Measurements from ENCODE around the gene HOXC12. TPM values are rescaled to one million over a fixed set of nuclear protein-coding genes. Genes with fewer than 3 reads are reported as not detected.

Gene HOXC12
- total RNA-seq, 2 donors from 2014 or later: not detected

DNA sequence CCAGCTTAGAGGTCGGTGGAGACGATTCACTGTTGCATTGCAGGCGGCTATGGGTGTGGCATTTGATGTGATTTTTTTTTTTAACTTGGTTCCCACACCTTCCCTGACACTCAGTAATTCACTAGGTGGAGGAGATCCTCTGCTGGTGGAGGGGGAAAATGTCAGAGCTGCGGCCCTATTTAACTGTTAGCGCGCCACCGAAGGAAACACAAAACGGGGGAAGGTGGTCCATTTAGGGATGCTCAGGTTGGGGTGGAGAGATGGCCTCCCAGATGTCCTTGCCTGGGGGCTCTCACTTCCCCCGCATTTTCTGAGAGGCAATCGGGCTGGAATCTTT, 4.3 kb upstream of the HOXC12 start:
- Histone ChIP-seq H3K4me1 (peaks cover 0 to 24% of the 10 kb centered on the region in 2 donors), H3K27ac (no peak overlapping the region), H3K4me3 (no peak overlapping the region), H3K27me3 (peaks cover 49 to 59% of the 10 kb centered on the region in 2 donors), H3K36me3 (no peaks in the 10 kb centered on the region), H3K9me3 (no peaks in the 10 kb centered on the region)
- TF ChIP-seq, protein P1, sequence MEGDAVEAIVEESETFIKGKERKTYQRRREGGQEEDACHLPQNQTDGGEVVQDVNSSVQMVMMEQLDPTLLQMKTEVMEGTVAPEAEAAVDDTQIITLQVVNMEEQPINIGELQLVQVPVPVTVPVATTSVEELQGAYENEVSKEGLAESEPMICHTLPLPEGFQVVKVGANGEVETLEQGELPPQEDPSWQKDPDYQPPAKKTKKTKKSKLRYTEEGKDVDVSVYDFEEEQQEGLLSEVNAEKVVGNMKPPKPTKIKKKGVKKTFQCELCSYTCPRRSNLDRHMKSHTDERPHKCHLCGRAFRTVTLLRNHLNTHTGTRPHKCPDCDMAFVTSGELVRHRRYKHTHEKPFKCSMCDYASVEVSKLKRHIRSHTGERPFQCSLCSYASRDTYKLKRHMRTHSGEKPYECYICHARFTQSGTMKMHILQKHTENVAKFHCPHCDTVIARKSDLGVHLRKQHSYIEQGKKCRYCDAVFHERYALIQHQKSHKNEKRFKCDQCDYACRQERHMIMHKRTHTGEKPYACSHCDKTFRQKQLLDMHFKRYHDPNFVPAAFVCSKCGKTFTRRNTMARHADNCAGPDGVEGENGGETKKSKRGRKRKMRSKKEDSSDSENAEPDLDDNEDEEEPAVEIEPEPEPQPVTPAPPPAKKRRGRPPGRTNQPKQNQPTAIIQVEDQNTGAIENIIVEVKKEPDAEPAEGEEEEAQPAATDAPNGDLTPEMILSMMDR (IDR thresholded peaks at IDR 0.05): no peak
- no peak for DNase-seq (ENCODE audit: low spot score)

DNA sequence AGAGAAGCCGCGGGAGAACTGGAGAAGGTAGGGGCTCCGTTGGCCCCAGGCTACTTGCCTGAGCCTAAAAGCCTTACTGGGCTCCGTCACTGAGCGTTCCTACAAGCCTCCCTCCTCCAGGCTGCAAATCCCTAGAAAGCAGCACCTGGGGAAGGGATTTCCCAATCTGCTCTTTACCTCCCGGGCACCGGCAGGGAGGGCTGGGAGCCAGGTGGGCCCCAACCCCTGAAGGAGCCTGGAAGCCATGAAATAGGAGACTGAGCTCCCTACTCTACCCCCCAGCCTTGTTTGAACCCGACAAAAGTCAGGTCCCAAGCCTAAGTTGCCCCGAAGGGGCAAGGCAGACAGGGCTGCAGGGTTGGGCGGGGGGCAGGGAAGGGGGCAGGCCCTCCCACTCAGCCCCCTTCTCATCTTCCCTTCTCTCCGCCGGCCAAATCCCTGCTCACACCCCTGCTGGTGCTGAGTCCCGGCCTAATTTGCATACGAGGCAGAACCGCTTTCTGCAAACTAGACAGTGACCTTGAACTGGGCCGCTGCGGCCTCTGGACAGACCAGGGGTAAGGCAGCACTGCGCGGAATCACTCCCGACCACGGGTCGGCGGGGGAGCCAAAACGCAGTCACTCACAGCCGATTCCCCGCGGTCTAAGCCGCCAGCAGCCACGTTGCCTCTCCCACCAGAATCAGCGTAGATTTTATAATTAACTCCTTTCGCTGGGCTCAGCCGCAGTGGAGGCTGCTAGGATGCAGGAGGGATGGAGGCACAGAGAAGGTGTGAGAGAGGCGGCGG, 3.7 kb upstream of the HOXC12 start:
- no peak for DNase-seq (ENCODE audit: low spot score)
- H3K4me3 ChIP-seq: no peak overlapping the region
- no peak overlapping the region for H3K27ac ChIP-seq
- H3K36me3 ChIP-seq: no peaks in the 10 kb centered on the region
- peaks cover 0 to 26% of the 10 kb centered on the region in 2 donors for H3K4me1 ChIP-seq
- H3K9me3 ChIP-seq: no peaks in the 10 kb centered on the region
- TF ChIP-seq, protein P1 (IDR thresholded peaks at IDR 0.05): no peak
- H3K27me3 ChIP-seq: peaks cover 49 to 62% of the 10 kb centered on the region in 2 donors

DNA sequence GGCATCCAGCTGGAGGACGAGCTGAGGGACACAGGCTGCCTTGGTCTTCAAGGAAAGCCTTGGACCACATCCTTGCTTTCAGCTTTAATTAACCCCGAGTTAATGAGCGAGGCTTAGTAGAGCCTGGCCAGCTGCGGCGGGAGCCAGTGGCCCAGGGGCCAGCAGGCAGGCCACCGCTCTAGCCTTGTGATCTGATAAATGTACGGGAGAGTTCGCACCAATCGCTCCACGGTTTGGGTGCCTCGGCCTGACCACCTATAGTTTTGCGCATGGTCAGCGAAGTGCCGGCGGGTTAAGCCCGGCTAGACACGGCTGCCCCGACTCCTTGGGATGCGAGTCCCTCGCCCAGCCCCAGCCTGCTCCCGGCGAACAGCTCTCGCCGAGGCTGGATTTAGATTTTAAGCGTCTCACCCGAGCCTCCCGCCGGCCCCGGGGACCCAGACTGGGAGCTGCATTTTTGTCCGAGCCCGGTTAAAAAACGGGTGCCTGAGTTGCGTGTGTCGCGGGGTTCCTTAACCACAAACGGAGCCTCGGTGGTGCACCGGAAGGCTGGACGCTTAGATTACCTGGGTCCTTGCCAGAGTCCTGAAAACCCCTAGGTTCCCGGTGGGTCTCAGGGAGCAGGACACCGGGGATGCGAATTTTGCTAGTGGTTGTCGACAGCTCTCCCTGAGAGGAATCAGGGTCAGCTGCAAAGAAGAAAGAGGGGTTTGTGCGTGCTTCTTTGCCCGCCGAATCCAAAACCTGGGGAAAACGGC, 2.9 kb upstream of the HOXC12 start:
- TF ChIP-seq, protein P1 (IDR thresholded peaks at IDR 0.05): no peak
- DNase-seq (ENCODE audit: low spot score): no peak
- peaks cover 56 to 67% of the 10 kb centered on the region in 2 donors for H3K27me3 ChIP-seq
- no peak overlapping the region for H3K27ac ChIP-seq
- peaks cover 0 to 26% of the 10 kb centered on the region in 2 donors for H3K4me1 ChIP-seq
- H3K9me3 ChIP-seq: no peaks in the 10 kb centered on the region
- H3K4me3 ChIP-seq: no peak overlapping the region
- no peaks in the 10 kb centered on the region for H3K36me3 ChIP-seq

DNA sequence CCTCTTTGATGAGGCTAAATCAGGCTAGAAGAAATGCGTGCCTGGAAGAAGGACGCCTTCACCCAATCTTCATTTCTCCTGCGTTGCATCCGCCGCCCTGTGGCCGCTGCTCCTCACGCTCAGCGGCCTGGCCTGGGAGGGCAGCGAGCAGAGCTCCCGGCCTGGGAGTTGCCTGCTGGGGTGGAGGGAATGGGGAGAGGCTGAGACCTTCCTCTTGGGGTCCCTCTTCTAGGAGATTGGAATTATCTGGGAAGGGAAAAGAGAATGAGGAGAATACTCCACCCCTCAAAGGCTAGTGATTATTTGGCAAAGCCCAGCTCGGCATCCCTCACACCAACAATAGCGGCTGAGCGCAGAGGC, 2.4 kb upstream of the HOXC12 start:
- Histone ChIP-seq H3K27me3 (peaks cover 57 to 73% of the 10 kb centered on the region in 2 donors), H3K27ac (no peak overlapping the region), H3K9me3 (no peaks in the 10 kb centered on the region), H3K4me1 (peaks cover 0 to 26% of the 10 kb centered on the region in 2 donors), H3K36me3 (no peaks in the 10 kb centered on the region), H3K4me3 (no peak overlapping the region)
- TF ChIP-seq, protein P1 (IDR thresholded peaks at IDR 0.05): no peak
- DNase-seq (ENCODE audit: low spot score): no peak

DNA sequence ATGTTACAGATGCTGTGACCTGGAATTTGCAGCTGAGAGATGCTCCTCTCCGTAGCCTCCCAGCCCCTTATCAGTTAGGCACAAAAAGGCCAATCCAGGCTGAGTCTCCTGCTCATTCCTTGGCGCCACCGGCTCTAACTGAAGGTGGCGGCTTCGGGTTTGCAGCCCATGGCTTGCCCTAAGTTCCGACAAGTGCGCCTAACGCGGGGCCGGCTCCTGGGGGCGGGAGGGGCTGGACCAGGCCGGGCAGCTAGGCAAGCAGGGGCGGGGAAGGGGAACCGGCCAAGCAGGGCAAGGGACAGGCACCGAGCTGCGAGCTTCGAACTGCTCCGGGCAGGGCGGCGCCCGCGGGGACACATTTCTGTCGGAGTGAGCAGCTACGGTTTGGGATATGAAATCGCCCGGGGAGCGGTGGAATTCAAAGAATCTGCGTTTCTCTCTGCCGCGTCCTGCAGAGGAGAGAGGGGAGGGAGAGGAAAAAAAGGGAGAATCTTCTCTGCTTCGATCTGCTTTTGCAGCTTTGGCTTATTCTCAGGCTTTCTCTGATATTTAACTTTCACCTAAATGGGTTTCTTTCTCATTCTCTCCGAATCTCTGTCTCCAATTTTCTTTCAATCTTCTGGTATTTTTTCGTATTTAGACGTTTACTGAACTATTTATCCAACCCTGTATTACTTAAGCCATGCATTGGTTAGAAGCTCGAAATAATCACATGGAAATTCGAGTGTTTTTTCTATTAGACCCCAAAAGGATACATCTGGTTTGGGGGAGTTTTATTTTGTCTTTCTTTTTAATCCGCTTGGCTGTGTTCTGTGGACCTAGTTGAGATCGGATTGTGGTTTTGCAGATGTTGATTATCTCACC, 1.6 kb upstream of the HOXC12 start:
- Histone ChIP-seq H3K4me1 (peaks cover 0 to 26% of the 10 kb centered on the region in 2 donors), H3K27me3 (peaks cover 57 to 81% of the 10 kb centered on the region in 2 donors), H3K9me3 (no peaks in the 10 kb centered on the region), H3K36me3 (no peaks in the 10 kb centered on the region), H3K4me3 (no peak overlapping the region), H3K27ac (no peak overlapping the region)
- no peak for DNase-seq (ENCODE audit: low spot score)
- TF ChIP-seq, protein P1 (IDR thresholded peaks at IDR 0.05): no peak
